ENCODE data around the gene CALML6. TPM values are rescaled to one million over a fixed set of nuclear protein-coding genes. Genes with fewer than 3 reads are reported as not detected.

The CALML6 gene
- total and polyA plus RNA-seq, 10 of the 15 experiments (the other 5 are each of a cell fraction or from before 2014, with no cell fraction given): 0.07 to 1.3 (median 0.21) TPM; not detected in 5

GRCh38 chr1:1922956-1923833 is 8.1 kb downstream of the CALML6 start (continued):
- TF ChIP-seq KAT2A (conservative IDR thresholded peaks at IDR 0.05; ENCODE audit: control insufficient read depth, low read depth, low read length) (no peak), RELA (IDR thresholded peaks at IDR 0.05; ENCODE audit: borderline replicate concordance, partially characterized antibody) (no peak)

GRCh38 chr1:1924386-1924785 is 9.3 kb downstream of the CALML6 start:
- Histone ChIP-seq H3K4me1 (ENCODE audit: control insufficient read depth, insufficient read depth, low read length) (peaks cover 3% of the 10 kb centered on the region; the same call in 1 of the 2 replicates), H3K27ac (ENCODE audit: control insufficient read depth, insufficient read depth) (no peak overlapping the region), H3K79me2 (ENCODE audit: control insufficient read depth, insufficient read depth, low read length) (no peaks in the 10 kb centered on the region), H4K20me1 (ENCODE audit: control insufficient read depth, insufficient read depth) (no peaks in the 10 kb centered on the region), H3K9me3 (replicated peaks; ENCODE audit: control insufficient read depth, insufficient read depth, low read length) (no peaks in the 10 kb centered on the region; the same call in 2 of the 3 replicates), H3K27me3 (replicated peaks in 1 of 2; ENCODE audit: control insufficient read depth in 2 of 2, insufficient read depth in 2 of 2, low read length in 1 of 2) (no peaks in the 10 kb centered on the region), H3K9ac (ENCODE audit: control insufficient read depth, insufficient read depth, low read length) (no peak overlapping the region), H3K36me3 (ENCODE audit: control insufficient read depth in 2 of 2, insufficient read depth in 2 of 2, low read length in 1 of 2) (no peaks in the 10 kb centered on the region), H3K4me2 (ENCODE audit: control insufficient read depth, insufficient read depth) (no peak overlapping the region), H3K4me3 (no peak overlapping the region), H2AFZ (ENCODE audit: control insufficient read depth, low read depth, low read length) (no peak overlapping the region)
- ChIA-PET SMC1A (ENCODE audit: uncharacterized antibody, unreplicated experiment) (no interaction called here), RAD21 (ENCODE audit: unreplicated experiment) (no interaction called here), POLR2A (no interaction called here), CTCF (no interaction called here)
- in situ Hi-C loops (cut with MboI): no loop called here
- no TSS peak for BruUV-seq (replicated peaks)
- FAIRE-seq (no peak), ATAC-seq (no peak), DNase-seq (ENCODE audit: low read depth, low spot score) (no peak)
- intact Hi-C loops (cut with micrococcal nuclease; ENCODE audit: unreplicated experiment): no loop called here
- 44% methylated on average over 18 of the region's 18 CpGs for WGBS (ENCODE audit: insufficient coverage, insufficient replicate concordance, low lambda C conversion rate, missing lambda C conversion rate)
- TF ChIP-seq YBX1 (IDR thresholded peaks at IDR 0.05) (no peak), BCL11A (IDR thresholded peaks at IDR 0.05; ENCODE audit: low read depth, low read length) (no peak), NFYA (IDR thresholded peaks at IDR 0.05; ENCODE audit: borderline replicate concordance, low read depth, low read length) (no peak), ZNF592 (IDR thresholded peaks at IDR 0.05) (no peak), IKZF1 (conservative IDR thresholded peaks at IDR 0.05) (no peak), SP1 (IDR thresholded peaks at IDR 0.05; ENCODE audit: low read depth, low read length) (no peak), ZSCAN29 (IDR thresholded peaks at IDR 0.05) (no peak), NFYB (IDR thresholded peaks at IDR 0.05; ENCODE audit: insufficient read depth, low read depth, low read length) (no peak), E4F1 (IDR thresholded peaks at IDR 0.05; ENCODE audit: borderline replicate concordance, partially characterized antibody) (no peak), SRF (IDR thresholded peaks at IDR 0.05; ENCODE audit: low read depth in 2 of 2, low read length in 2 of 2) (no peak), POLR2AphosphoS2 (IDR thresholded peaks at IDR 0.05; ENCODE audit: low read depth, low read length) (no peak), E2F4 (IDR thresholded peaks at IDR 0.05; ENCODE audit: low read depth, low read length) (no peak)

All from GM12878 (cell line).